ENCODE measurements around the gene AAMP. TPM values are rescaled to one million over a fixed set of nuclear protein-coding genes. Genes with fewer than 3 reads are reported as not detected.

The AAMP gene
- total and polyA plus RNA-seq, 2 donors (not counting 3 experiments of a cell fraction or from before 2014, with no cell fraction given) = 69.3 to 84.4 TPM

DNA sequence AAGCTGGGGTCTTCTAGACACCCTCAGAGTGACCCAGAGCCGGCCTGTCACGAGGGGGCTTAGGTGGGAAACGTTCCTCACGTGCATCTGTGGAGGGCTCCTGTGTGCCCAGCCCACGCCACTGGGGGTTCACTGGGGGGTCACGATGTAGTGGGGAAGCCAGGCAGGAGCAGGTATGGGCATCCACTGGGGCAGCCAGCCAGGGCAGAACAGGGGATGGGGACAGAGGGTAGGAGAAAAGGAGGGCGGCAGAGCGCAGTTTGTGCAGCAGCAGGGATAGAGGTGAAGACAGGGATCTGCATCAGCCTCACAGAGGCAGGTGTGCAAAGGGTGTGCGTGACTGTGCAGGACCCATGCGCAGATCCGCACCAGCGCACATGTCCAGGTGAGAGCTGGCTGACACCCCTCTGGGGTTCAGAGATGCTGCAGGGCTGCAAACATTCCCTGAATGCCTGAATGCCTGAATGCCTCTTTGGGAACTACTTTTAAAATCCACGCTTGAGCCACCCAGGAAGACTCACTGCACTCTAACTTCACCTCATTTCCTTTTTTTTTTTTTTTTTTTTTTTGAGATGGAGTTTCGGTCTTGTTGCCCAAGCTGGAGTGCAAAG, 10.4 kb upstream of the AAMP start:
- peaks cover 39% of the 10 kb centered on the region for H3K79me2 ChIP-seq (ENCODE audit: control insufficient read depth, insufficient read depth, low read length)
- peaks cover 26% of the 10 kb centered on the region for H3K4me1 ChIP-seq (ENCODE audit: control insufficient read depth, extremely low read depth, insufficient read depth, low read length)
- no peaks in the 10 kb centered on the region for H3K9me3 ChIP-seq (replicated peaks; ENCODE audit: control insufficient read depth, insufficient read depth, low read length)
- TF ChIP-seq, protein P1, sequence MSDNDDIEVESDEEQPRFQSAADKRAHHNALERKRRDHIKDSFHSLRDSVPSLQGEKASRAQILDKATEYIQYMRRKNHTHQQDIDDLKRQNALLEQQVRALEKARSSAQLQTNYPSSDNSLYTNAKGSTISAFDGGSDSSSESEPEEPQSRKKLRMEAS (IDR thresholded peaks at IDR 0.05; ENCODE audit: insufficient read depth, insufficient read length) = no peak
- TF ChIP-seq JUN (IDR thresholded peaks at IDR 0.05; ENCODE audit: borderline replicate concordance, insufficient read depth, insufficient read length, low read depth) (no peak), POLR2AphosphoS5 (IDR thresholded peaks at IDR 0.05; ENCODE audit: insufficient read depth, low read depth, low read length) (no peak), EZH2 (IDR thresholded peaks at IDR 0.05; ENCODE audit: borderline replicate concordance, low read depth, low read length, severe bottlenecking) (no peak), FOS (IDR thresholded peaks at IDR 0.05; ENCODE audit: borderline replicate concordance, insufficient read depth, low read length) (no peak), GATA2 (IDR thresholded peaks at IDR 0.05; ENCODE audit: insufficient read depth, insufficient read length, low read depth, low read length) (no peak), POLR2A (IDR thresholded peaks at IDR 0.05; ENCODE audit: low read depth, low read length) (no peak), MYC (IDR thresholded peaks at IDR 0.05; ENCODE audit: low read depth, low read length) (no peak)
- TF ChIP-seq, protein P2, sequence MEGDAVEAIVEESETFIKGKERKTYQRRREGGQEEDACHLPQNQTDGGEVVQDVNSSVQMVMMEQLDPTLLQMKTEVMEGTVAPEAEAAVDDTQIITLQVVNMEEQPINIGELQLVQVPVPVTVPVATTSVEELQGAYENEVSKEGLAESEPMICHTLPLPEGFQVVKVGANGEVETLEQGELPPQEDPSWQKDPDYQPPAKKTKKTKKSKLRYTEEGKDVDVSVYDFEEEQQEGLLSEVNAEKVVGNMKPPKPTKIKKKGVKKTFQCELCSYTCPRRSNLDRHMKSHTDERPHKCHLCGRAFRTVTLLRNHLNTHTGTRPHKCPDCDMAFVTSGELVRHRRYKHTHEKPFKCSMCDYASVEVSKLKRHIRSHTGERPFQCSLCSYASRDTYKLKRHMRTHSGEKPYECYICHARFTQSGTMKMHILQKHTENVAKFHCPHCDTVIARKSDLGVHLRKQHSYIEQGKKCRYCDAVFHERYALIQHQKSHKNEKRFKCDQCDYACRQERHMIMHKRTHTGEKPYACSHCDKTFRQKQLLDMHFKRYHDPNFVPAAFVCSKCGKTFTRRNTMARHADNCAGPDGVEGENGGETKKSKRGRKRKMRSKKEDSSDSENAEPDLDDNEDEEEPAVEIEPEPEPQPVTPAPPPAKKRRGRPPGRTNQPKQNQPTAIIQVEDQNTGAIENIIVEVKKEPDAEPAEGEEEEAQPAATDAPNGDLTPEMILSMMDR (IDR thresholded peaks at IDR 0.05; ENCODE audit: extremely low read depth in 1 of 2, insufficient read depth in 1 of 2, low read depth in 1 of 2, low read length in 2 of 2) = no peak
- intact Hi-C loops (cut with micrococcal nuclease) = no loop called here
- no peak overlapping the region for H3K4me3 ChIP-seq (replicated peaks in 1 of 3; ENCODE audit: insufficient read depth in 1 of 3, low read depth in 1 of 3, low read length in 3 of 3)
- no peak overlapping the region for H3K27ac ChIP-seq (ENCODE audit: insufficient read depth, low read depth, low read length)
- DNase-seq (ENCODE audit: low read depth, low spot score) (no peak), FAIRE-seq (no peak)
- BruUV-seq (replicated peaks) = no TSS peak
- no peaks in the 10 kb centered on the region for H3K9me1 ChIP-seq (replicated peaks; ENCODE audit: control insufficient read depth, extremely low read depth, insufficient read depth, low read length)
- CTCF ChIA-PET = no interaction called here
- dilution Hi-C loops (cut with MboI; ENCODE audit: extremely low pct_ligation_motif_present, low sequenced_read_pairs) = no loop called here
- no peak overlapping the region for H3K9ac ChIP-seq (replicated peaks; ENCODE audit: extremely low read depth, insufficient read depth, low read length)
- no peaks in the 10 kb centered on the region for H3K27me3 ChIP-seq (ENCODE audit: control insufficient read depth in 2 of 2, insufficient read depth in 2 of 2, low read length in 2 of 2)
- no peak overlapping the region for H3K4me2 ChIP-seq (ENCODE audit: insufficient read depth, low read length)
- POLR2A ChIA-PET = no interaction called here
- H4K20me1 ChIP-seq (replicated peaks; ENCODE audit: control insufficient read depth, extremely low read depth, insufficient read depth, low read length) = no peaks in the 10 kb centered on the region
- H3K36me3 ChIP-seq (ENCODE audit: control insufficient read depth in 2 of 2, extremely low read depth in 1 of 2, insufficient read depth in 2 of 2, low read length in 2 of 2) = peaks cover 12 to 58% of the 10 kb centered on the region in 2 experiments
- H2AFZ ChIP-seq (ENCODE audit: low read depth, low read length) = no peak overlapping the region

Data from endothelial cell of umbilical vein (primary cell).